Choroid plexus epithelial cell (primary cell): ENCODE measurements around the gene PGM5.
A peak's percentile ranks its signal among the peaks of the same experiment; 100 is the strongest.

Source experiments
- DNase-seq: peaks from one replicate; pipeline ENCODE4 v3.0.0-alpha.2; 2010; ENCODE audit warnings: low read depth
- H3K4me3 ChIP-seq: 2 replicates; pipeline ENCODE4 v1.5.1; 2011; ENCODE audit warnings: low read depth, mild to moderate bottlenecking, control low read depth, low read length, moderate library complexity
- TF ChIP-seq, protein P1 (sequence below): conservative IDR thresholded peaks from 2 replicates; pipeline ENCODE4 v1.5.1; 2011; ENCODE audit warnings: low read depth, mild to moderate bottlenecking, control low read depth, inconsistent platforms, low read length, moderate library complexity

Gene PGM5

DNA sequence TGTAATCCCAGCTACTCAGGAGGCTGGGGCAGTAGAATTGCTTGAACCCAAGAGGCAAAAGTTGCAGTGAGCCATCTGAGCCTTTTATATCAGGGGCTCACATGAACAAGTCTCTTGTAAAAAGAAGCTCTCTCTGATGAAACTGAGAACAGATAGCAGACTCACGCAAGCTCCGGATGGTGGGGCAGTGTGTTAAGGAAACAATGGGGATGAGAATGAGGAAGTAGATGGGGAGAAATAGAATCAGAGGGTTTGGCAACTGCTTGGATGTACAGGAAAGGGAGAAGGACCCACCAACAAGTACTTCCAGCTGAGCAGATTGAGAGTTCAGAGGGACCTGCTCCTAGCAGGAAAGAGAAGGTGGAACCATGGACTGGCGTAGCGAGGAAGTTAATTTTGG, 165.7 kb downstream of the PGM5 start:
- TF ChIP-seq, protein P1, sequence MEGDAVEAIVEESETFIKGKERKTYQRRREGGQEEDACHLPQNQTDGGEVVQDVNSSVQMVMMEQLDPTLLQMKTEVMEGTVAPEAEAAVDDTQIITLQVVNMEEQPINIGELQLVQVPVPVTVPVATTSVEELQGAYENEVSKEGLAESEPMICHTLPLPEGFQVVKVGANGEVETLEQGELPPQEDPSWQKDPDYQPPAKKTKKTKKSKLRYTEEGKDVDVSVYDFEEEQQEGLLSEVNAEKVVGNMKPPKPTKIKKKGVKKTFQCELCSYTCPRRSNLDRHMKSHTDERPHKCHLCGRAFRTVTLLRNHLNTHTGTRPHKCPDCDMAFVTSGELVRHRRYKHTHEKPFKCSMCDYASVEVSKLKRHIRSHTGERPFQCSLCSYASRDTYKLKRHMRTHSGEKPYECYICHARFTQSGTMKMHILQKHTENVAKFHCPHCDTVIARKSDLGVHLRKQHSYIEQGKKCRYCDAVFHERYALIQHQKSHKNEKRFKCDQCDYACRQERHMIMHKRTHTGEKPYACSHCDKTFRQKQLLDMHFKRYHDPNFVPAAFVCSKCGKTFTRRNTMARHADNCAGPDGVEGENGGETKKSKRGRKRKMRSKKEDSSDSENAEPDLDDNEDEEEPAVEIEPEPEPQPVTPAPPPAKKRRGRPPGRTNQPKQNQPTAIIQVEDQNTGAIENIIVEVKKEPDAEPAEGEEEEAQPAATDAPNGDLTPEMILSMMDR: no peak
- no peak for DNase-seq
- no peak overlapping the region for H3K4me3 ChIP-seq

- TF ChIP-seq, protein P1: no peak
- no peak for DNase-seq
- H3K4me3 ChIP-seq: no peak overlapping the region
These were observed 166.5 kb downstream of the PGM5 start for GRCh38 chr9:68522954-68523353.

DNA sequence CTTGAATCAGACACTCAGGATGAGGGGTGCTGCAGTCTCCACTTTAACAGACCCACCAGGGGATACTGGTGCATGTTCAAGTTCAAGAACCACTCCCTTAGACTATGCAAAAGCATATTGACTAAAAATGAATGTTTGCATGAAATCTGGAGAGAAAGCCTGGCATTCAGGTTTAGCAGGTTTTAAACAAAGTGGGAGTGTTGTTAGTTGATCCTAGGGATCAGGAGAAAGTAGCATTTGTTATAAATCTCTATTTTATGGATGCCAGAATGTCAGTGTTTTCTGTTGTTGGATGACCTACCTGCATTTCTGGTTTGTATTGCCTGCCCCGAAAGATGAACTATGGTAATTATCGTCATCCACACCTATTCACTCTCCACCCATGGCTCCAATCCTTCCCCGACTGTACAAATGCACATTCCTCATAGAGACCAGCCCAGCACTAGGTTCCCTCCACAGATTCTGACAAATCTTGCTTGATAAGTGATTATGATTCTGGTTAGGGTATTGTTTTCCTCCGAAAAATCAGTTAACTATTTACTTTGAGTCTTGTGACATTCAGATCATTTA, 167.0 kb downstream of the PGM5 start:
- H3K4me3 ChIP-seq: no peak overlapping the region
- DNase-seq: no peak
- TF ChIP-seq, protein P1: no peak

DNA sequence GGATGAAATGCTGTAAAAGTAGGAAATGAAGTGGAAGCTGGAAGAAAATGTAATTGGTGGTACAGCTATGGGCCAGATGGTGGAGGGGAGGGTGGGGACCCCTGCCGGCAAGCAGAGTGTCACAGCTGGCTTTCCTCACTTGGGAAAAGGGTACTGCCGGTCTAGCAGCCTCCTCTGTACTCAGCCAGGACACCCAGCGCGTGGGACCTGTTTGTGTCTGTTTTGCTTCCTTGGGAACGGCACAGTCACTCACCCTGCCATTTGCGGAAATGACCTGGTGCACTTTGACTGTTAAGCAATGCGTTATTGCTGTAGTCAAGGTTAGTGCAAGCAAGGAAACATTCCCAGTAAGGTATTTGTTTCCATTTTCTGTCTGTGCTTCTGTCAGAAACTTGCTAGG, 174.2 kb downstream of the PGM5 start:
- H3K4me3 ChIP-seq: no peak overlapping the region
- TF ChIP-seq, protein P1: peak; percentile 32
- DNase-seq: peak; percentile 86

DNA sequence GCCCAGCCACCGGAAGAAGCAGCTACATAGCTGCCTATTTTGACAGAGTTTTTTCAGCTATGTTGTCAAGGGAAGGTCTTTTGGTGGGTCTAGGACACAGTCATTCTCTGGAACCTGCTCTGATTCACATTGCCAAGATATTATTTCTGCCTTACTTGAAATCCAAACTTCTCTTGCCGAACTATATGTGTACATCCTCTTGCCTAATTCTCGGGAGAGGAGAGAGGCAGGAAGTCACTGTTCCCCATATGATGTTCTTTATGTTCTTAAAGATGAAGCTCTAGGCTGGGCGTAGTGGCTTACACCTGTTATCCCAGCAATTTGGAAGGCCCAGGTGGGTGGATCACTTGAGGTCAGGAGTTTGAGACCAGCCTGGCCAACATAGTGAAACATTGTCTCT, 175.7 kb downstream of the PGM5 start:
- TF ChIP-seq, protein P1: no peak
- no peak overlapping the region for H3K4me3 ChIP-seq
- DNase-seq: no peak

DNA sequence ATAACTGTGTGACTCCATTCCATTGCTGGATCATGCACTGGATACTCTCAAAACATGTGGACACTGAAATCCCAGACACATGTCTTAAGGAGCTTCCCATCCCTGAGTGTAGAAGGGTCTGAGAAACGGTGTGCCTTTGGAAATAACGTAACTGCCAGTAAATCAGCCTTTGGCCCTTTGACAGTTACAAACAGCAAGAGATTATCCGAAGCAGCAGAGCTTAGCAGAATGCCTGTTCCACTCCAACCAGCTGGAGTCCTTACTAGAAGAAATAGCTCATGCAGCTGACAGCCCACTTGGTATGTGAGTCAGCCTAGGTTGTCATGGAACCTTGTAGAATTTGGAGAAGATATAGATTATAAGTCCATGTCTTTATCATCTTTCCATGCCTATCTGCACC, 177.3 kb downstream of the PGM5 start:
- no peak overlapping the region for H3K4me3 ChIP-seq
- peak; percentile 74 for DNase-seq
- TF ChIP-seq, protein P1: no peak

DNA sequence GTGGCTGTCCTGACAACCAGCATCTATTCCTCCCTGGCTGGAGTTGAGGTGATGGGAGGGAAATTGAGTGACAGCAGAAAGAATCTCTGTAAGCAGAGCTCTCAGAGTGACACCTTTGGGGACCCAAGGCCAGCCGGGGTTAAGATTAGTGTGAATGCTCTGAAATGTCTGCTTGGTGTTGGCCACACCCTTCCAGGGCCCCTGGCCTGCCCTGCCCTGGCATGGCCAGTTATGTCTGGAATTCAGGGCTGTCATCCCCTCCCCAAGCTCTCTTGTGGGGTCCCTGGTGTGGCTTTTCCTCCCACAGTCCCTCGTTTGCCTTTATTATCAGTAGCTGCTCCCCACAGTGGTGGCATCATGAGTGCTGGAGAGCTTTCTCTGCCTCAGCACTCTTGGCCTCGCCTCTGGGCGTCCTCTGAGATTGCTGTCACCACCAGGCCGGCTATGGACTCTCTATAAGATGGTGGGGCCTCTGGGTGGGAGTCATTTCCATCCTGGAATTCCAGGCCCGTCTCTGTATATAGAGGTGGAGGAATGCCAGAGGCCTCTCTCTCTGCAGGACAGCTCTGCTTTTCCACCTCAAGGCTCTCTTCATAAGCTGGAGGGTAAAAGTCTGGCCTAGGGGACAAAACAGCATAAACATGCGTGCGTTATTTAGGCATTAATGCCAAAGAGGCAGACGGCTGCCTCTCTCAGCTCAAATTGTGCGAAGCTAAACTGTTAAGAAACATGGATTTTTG, 180.6 kb downstream of the PGM5 start:
- no peak overlapping the region for H3K4me3 ChIP-seq
- TF ChIP-seq, protein P1: no peak

More for the DNA sequence above, 180.6 kb downstream of the PGM5 start:
- DNase-seq: no peak
